H4 (cell line): ENCODE data around the gene EFNB1. TPM values are rescaled to one million over a fixed set of nuclear protein-coding genes. Genes with fewer than 3 reads are reported as not detected.

ENCODE experiments used
- DNase-seq: peaks from one replicate; pipeline ENCODE4 v3.0.0-alpha.2; 2015; ENCODE audit warnings: low spot score
- total RNA-seq: library from RNA; depleted of rRNA; stranded (reverse); fragments of >200 nt; shearing (Covaris generic); gene quantifications from 2 replicates; pipeline ENCODE4 v1.2.3, GENCODE V29; 2014

The EFNB1 gene
- total RNA-seq, 1 experiment from 2014 or later = 7.0 TPM

DNA sequence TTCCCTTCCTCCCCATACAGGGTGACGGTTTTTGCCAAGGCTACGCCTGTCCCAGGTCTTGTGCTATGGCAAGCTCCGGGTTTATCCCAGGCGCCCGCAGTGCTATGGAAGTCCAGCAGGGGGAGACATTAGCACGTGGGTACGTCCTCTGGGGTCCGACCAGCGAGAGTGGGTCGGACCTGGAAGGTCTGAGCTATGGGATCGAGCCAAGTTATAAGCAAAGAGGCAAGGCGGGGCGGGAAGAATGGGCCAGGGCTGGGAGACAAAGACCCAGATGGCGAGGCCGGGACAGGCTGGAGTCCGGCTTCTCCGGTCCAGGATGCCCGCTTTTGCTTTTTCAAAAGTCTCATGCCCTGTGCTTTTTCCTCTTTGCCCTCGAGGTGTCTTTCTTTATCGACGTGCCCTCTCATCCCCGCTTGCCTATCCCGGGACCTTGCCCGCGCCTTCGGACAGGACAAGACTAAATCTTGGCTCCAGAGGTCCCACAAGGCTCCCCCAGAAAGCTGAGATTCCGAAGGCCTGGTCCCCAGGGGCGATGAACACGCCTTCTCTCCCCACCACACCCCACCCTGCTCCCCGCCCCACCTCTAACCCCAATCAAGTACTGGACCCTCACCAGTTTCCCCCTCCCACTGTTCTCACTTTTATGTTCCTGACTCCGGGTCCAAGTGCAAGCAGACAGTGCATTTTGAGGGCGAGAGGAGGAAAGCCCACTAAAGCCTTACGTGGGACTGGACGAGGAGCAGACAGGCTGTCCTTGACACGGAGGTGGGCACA lies 785 bp upstream of the EFNB1 start:
- peak; percentile 64 for DNase-seq

DNA sequence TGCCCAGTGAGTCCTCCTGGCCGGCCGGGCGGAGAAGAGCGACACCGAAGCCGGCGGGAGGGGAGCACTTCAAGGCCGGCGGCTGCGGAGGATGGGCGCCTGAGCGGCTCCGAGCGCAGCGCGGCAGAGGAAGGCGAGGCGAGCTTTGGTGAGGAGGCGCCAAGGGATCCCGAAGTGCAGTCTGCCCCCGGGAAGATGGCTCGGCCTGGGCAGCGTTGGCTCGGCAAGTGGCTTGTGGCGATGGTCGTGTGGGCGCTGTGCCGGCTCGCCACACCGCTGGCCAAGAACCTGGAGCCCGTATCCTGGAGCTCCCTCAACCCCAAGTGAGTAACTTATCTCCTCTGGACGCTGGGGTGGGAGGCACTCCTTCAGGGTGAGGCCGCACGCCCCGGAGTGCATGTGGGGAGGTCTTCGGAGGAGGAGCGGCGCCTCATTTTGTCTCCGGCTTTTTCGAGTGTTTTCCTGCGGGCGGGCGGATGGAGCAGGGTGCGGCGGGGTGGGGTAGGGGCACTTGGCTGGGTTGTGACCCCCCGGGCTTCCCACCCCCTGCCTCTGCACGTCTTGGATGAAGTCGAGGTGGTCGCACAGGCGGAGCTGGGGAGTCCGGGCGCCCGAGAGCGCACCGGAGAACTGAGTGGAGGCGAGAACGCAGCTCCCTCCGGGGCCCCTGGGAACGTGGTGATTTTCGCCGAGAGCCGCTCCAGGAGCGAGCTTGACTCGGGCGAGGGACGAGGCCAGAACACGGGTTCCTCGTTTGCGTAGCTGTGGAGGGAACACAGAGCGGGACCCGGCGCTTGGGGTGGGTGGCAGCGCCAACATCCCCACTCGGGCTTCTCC lies 979 bp downstream of the EFNB1 start:
- DNase-seq = no peak

DNA sequence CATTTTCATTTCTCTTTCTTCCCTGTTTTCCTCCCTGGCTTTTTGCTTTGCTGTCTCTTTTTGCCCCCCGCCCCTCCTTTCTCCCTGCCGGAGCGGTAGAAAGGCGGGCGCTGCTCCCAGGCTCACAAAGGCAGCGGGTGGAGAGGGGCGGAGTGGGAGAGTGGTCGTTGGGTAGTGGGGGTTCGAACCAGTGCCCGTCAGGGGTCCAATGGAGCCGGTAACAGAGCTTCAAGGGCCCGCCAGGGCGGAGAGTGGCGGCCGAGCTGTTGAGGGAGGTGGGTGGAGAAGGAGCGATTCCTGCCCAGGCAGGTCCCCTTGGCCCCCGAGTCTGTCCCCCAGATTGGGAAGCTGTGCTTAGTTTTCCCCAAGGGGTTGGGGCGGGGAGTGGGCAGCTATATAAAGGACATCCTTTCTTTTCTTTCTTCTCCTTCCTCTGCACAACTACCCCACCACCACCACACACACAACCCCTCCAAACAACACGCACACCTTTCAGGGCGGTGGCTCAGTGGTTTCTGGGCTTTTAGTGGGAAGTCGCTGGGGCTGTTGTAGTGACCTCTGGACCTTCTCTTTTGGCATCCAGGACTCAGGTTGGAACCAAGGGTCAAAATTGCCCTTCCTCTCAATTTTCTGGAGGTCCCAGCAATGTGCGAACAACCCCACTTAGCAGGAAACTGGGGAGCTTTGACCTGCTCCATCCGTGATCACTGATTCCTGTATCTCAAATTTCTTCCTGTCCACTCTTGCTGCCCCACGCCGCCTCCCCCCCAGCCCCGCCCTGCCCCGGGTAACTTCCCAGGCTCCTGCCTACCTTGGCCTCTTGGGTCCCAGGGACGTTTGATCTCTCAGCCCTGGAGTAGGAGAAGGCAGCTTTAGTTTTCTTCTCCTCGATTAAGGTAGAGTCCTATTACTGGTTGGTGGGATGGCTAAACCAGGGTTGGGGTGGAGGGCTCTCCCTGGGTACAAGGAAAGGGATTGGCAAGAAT lies 1.9 kb downstream of the EFNB1 start:
- no peak for DNase-seq

GRCh38 chrX:68831405-68832100 lies 2.7 kb downstream of the EFNB1 start:
- no peak for DNase-seq

GRCh38 chrX:68832101-68832416 lies 3.2 kb downstream of the EFNB1 start:
- peak; percentile 34 for DNase-seq

DNA sequence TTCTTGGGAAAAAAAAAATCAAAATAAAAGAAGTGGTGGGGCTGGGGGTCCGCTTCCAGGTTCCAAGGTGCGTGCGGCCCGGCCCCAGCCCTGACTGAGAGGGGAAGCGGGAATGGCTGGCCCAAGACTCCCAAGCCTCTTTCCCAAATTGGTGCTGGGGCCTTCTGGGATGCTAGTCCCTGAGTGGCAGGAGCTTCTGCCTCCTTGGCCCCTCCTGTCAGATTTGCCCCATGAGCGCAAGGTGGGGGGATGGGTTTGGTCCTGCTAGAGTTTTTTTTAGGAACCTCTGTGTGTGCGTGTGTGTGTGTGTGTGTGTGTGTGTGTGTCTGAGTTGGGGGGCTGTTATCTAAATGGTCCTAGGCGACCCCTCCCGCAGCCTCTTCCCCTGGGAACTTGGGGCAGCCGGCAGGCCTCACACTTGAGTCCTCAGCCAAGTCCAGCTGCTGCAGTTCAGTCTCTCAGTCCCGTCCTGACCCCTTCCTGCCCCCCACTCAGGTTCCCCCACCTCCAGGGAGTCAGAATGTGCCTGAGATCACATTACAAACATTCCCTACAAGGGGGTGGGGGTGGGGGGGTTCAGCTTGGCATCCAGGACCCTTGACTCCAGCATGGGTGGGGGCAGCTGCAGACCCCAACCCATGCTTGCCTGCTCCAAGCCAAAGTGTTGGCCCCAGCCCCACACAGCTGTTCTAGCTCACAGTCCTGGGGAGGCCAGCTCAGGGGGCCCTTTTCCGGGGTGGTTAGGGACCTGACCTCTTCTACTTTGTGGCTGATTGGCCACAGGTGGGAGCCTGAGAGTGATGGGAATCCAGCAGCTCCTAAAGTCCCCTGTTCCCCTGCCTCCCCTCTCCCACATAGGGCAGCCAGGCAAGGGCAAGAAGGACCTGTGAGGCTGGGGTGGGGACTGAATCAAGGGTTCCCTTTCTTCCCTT lies 4.0 kb downstream of the EFNB1 start:
- no peak for DNase-seq

GRCh38 chrX:68833448-68833805 lies 4.6 kb downstream of the EFNB1 start:
- DNase-seq = no peak

GRCh38 chrX:68833855-68834331 lies 5.1 kb downstream of the EFNB1 start:
- DNase-seq = no peak

DNA sequence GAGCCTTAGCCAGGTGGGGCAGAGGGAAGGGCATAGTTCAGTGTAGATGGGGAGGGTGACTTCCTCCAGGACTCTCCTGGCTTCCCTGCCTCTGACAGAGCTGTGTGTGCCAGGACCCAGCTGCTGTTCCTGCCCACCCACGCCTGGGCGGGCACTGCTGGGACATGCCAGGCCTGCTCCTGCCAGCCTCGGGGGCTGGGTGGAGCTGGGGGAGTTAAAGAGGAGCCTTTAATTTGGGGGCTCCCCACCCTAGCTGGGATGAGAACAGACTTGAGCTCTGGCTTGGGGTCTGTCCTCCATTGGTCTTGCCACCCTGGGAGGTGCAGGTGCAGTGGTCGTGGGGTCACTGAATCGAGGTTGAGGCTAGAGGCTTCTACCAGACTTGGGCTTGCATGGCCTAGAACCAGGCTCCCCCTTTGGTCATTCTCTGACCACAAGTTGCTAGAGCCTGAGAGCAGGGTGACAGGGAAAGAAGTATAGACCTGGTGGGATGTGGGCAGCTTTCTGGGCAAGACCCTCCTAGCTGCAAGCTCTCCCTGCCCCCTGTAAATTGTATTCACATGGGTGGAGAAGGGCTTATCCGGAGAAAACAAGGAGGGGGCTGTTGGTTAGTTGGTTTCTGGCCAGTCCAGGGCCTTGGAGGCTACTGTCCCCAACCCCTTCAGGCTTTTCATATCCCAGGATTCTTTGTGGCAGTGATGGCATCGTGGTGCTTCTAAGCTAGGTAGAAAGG lies 5.7 kb downstream of the EFNB1 start:
- DNase-seq = no peak

DNA sequence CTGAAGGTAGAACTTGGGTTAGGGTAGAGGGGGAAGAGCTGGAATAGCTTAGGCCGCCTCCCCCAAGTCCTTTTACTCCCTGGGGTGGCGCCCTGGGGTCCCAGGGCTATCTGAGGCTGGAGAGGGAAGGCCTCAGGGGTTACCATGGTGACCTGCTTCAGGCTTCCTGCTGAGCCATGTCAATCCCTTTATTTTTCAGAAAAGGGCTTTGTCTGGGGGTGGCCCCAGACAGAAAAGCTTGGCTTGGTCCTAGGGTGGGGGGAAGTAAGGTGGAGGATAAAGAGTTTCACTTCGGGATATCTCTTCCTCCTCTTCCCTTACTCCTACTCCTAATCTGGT lies 6.3 kb downstream of the EFNB1 start:
- no peak for DNase-seq

DNA sequence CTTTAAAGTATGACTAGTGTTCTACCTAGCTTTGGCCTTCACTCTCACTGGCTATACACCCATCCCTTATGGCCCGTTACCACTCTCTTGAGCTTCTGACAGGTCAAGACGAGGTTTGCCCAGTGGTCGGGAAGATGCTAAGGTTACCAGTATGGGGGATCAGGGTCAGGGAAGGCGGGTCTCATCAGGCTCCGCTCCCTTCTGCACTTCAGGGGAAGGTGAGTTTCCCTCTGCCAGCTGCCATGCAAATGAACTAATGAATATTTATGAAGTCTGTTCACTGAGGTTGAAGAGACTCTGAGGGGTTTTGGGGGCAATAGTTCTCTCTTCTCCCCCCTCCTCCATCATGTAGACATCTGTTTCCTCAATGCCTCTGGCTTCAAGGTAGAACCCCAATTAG lies 6.6 kb downstream of the EFNB1 start:
- DNase-seq = no peak

GRCh38 chrX:68837119-68837518 lies 8.3 kb downstream of the EFNB1 start:
- DNase-seq = no peak

GRCh38 chrX:68838571-68838910 lies 9.7 kb downstream of the EFNB1 start:
- DNase-seq = no peak

- no peak for DNase-seq
Measured at GRCh38 chrX:68839771-68840170, 10.9 kb downstream of the EFNB1 start.

DNA sequence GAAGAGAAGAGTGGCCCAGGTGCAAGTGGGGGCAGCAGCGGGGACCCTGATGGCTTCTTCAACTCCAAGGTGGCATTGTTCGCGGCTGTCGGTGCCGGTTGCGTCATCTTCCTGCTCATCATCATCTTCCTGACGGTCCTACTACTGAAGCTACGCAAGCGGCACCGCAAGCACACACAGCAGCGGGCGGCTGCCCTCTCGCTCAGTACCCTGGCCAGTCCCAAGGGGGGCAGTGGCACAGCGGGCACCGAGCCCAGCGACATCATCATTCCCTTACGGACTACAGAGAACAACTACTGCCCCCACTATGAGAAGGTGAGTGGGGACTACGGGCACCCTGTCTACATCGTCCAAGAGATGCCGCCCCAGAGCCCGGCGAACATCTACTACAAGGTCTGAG lies 11.4 kb downstream of the EFNB1 start:
- DNase-seq = no peak

DNA sequence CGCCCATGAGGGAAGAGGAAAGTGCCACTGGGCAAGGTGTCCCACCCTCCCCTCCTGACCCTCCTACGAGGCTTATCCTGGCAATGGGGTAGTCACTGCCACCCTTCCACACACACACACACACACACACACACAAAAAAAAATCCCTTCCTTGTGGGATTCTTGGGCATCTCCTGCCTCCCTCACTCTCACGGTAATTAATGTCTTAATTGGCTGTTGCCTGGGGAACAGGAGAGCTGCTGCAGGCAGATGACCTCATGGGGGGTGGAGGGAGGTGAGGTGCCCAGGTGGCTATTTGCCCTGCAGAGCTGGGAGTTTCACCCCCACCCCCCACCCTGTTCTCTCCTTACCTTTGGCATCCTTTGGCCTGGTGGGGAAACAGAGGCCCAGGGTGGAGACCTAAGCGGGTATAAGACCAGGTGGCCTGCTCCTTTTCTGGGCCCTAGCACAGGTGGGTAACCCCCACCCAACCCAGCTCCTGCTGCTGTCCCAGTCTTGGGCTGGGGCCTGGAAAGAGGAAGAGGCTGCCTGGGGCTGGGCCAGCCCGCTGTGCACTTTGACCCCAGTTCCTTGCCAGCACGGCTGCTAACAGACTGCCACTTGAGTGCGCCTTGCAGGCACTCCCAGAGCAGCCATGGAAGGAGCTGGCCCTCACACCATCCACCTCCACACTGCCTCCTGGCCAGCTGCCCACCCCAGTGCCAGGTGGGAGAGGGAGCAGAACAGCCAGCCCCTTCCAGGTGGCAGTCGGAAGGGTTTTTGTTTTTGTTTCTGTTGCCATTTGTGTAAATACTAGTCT lies 12.6 kb downstream of the EFNB1 start:
- no peak for DNase-seq

GRCh38 chrX:68842351-68842750 lies 13.5 kb downstream of the EFNB1 start:
- no peak for DNase-seq

DNA sequence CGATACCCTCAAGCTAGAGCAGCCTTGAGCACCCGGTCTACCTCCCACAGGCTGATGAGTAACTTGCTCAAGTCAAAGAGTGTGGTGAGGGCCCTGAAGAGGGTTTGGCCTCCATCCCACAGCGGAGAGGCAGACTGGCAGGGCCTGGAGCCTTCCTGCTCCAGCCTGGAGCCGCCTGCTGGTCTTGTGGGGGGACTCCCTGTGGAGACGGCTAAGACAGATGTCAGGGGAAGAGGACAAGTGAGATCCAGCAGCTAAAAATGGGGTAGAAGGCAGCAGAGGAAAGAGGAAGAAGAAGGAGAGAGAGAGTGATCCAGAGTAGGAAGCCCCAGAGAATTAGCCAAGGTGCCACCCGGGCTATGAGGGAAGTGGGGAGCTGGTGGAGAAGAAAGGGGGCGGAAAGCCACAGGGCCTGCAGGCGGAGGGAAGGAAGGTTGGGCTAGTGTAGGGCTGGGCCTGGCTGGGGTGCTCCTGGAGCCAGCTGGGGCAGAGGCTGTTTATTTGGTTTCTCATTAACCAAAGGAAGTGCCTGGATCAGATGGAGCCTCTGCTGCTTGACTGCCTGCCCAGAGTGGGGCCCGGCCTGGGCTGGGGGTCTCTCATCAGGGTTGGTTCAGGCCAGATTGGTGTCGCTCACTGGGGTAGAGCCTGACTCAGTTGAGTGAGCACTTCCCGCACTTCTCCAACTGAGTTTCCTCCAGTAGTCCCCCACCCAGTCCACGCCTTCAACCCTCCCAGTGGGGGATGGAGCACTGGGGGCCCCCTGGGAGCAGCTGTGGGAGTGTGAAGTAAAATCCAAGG lies 14.2 kb downstream of the EFNB1 start:
- peak; percentile 76 for DNase-seq
